Amygdala (tissue), 56 donors: ENCODE results near the gene EIF5A.
A peak's percentile ranks its signal among the peaks of the same experiment; 100 is the strongest.

Source experiments
- DNase-seq, 56 donors: peaks; one replicate each; lab custom pipeline; 2025; lab: John Stamatoyannopoulos, UW

EIF5A gene

GRCh38 chr17:7311110-7311705 is 3.8 kb downstream of the EIF5A start:
- no peak for DNase-seq

- no peak for DNase-seq
Observed at GRCh38 chr17:7312432-7313087, 5.1 kb downstream of the EIF5A start.

- no peak for DNase-seq
Observed at GRCh38 chr17:7313088-7313889, 5.9 kb downstream of the EIF5A start.

GRCh38 chr17:7313890-7314718 is 6.7 kb downstream of the EIF5A start:
- DNase-seq = no peak

GRCh38 chr17:7314719-7315569 is 7.5 kb downstream of the EIF5A start, which contains the start of gene GPS2:
Gene GPS2, minus strand, starts transcription at chr17:7315360. Its CDS starts 308 bp downstream, at chr17:7315052.
- peak; percentile 21 to 94 (median 84) for DNase-seq

- DNase-seq = peak in 4 of 56 donors; percentile 9 to 33 (median 22)
Observed at GRCh38 chr17:7315570-7316235, 8.3 kb downstream of the EIF5A start.

GRCh38 chr17:7317161-7317803 is 9.9 kb downstream of the EIF5A start:
- no peak for DNase-seq

GRCh38 chr17:7318121-7318860 is 10.9 kb downstream of the EIF5A start:
- no peak for DNase-seq

- DNase-seq = no peak
Observed at GRCh38 chr17:7321466-7321865, 14.0 kb downstream of the EIF5A start.

- no peak for DNase-seq
Observed at GRCh38 chr17:7322520-7323194, 15.2 kb downstream of the EIF5A start.

GRCh38 chr17:7323731-7324437 is 16.5 kb downstream of the EIF5A start:
- peak in 7 of 56 donors; percentile 9 to 58 (median 18) for DNase-seq

GRCh38 chr17:7324438-7324779 is 17.0 kb downstream of the EIF5A start:
- DNase-seq = no peak

- no peak for DNase-seq
Observed at GRCh38 chr17:7325031-7325528, 17.7 kb downstream of the EIF5A start.

GRCh38 chr17:7326186-7326585 is 18.8 kb downstream of the EIF5A start:
- no peak for DNase-seq

- no peak for DNase-seq
Observed at GRCh38 chr17:7327056-7327455, 19.6 kb downstream of the EIF5A start.

- DNase-seq = no peak
Observed at GRCh38 chr17:7327501-7327900, 20.1 kb downstream of the EIF5A start.

GRCh38 chr17:7328009-7328408 is 20.6 kb downstream of the EIF5A start:
- no peak for DNase-seq
